Urothelium cell line (cell line): ENCODE results near the gene CLEC9A.

Experiments
- DNase-seq: peaks from one replicate; pipeline ENCODE4 v3.0.0; 2011; ENCODE audit warnings: low spot score, mixed read lengths
- FAIRE-seq: peaks from 2 replicates; lab custom pipeline; 2011; peaks lifted over from hg19 to GRCh38; lab: Jason Lieb, UNC

The CLEC9A gene

GRCh38 chr12:10065241-10065640 is 34.8 kb downstream of the CLEC9A start:
- FAIRE-seq (no peak), DNase-seq (no peak)

GRCh38 chr12:10067264-10067663 is 36.8 kb downstream of the CLEC9A start:
- FAIRE-seq (no peak), DNase-seq (no peak)

DNA sequence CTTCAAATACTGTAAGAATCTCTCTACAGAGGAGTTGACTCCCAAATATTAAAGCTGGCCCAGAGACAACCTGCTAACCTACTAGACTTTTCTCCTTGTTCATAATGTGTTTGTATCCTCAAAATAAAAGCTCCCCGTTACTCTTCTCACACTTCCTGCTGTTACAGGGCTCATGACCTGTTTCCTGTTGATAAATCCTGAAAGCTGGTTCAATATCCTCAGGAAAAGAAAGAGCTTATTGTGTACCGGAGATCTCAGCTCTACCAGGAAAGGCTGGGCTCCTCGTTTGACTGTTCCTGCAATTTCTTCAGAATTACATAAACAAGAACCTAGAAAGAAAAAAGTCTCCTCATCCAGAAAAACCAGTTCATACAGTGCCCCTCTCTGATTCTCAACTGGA is 37.5 kb downstream of the CLEC9A start:
- no peak for DNase-seq

DNA sequence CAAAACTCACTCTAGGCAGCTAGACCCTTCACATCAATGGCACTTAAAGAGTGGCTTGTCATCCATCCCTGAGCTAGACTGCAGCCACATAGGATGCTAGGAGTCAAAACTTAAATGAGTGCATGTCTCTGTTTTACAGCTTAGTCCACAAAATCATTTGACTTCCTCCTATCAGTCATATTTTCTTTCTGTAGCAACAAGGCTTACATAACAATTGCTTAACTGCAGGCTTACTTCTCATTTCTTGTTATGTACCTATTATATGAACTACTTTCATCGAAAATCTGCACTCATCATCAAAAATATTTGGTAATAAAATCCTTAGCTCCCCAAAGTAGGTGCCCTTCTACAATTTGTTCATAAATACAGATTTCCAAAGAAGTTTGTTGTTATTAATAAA is 38.2 kb downstream of the CLEC9A start:
- peak; percentile 46 for FAIRE-seq

More for the DNA sequence above, 37.5 kb downstream of the CLEC9A start:
- FAIRE-seq, result no peak

DNA sequence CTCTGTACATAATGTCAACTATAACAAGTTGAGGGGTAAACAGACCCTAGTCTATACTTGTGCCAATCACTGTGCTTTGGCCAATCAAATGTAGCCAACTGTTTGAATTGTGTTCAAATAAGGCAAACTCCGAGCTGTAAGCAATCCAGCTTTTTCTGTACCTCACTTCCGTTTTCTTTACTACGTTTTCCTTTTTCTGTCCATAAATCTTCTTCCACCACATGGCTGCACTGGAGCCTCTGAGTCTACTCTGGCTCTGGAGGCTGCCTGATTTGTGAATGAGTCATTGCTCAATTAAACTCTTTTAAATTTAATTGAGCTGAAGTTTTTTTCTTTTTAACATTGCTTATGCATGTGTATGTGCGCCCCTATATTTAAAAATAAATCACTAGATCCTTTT is 38.6 kb downstream of the CLEC9A start:
- no peak for DNase-seq
- FAIRE-seq, result no peak

More for the DNA sequence above, 38.2 kb downstream of the CLEC9A start:
- no peak for DNase-seq

DNA sequence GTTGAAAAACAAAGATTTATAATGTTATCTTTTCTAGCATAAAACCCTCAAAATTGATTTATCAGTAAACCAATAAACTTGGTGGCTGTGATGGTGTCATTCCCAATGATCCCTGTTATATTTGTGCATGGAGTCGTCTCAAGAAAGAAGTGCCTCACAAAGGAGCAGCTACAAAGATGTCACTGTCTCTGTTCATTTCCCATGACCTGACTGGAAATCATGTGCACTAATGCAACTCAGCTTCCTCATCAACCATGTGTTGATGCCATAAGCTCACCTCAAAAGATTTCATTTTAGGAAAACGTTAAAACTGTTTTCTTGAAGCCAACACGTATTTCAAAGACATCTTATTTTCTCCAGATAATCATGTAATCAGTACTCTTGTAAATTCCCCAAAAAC is 39.5 kb downstream of the CLEC9A start:
- no peak for DNase-seq
- no peak for FAIRE-seq

DNA sequence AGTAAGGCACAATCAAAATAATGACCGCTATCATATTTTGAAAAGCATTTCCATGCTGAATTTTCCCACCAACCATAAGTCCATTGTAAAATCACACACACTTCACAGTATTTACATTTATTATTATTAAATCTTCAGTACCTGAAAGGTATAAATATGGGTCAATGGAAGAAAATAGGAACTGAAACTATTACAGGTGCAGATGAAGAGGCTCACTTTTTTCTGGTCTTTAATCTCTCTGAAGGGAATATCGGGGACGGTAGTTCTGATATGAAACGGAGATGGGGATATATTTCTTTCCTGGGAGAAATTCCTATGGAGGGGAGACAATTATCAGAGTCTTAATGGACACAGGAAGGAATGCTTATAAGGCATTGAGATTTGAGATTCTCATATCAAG is 39.9 kb downstream of the CLEC9A start:
- DNase-seq (no peak), FAIRE-seq (no peak)

GRCh38 chr12:10072131-10072530 is 41.6 kb downstream of the CLEC9A start:
- FAIRE-seq, result no peak
- DNase-seq, result no peak

DNA sequence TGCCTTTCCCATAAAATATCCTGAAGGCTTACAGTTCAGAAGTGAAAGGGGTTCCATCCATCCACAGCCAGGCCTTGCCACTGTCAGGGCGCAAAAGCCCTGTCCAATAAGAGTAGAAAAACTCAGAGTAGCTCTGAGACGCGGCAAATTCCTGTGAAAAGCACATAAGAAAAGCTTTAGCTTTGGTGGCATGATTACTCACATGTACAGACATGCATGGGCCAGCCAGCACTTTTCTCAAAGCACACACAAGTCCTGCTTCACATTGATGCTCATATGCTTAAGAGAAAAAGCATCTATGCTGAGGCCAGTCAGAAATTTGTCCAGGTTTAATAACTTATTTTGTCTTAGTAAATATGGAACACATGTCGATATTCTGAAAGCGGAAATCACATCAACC is 42.8 kb downstream of the CLEC9A start:
- FAIRE-seq (no peak), DNase-seq (no peak)

GRCh38 chr12:10075451-10075850 is 45.0 kb downstream of the CLEC9A start:
- no peak for DNase-seq
- FAIRE-seq, result no peak

- no peak for FAIRE-seq
- DNase-seq, result no peak
Measured at GRCh38 chr12:10082117-10082874, 51.8 kb downstream of the CLEC9A start.

DNA sequence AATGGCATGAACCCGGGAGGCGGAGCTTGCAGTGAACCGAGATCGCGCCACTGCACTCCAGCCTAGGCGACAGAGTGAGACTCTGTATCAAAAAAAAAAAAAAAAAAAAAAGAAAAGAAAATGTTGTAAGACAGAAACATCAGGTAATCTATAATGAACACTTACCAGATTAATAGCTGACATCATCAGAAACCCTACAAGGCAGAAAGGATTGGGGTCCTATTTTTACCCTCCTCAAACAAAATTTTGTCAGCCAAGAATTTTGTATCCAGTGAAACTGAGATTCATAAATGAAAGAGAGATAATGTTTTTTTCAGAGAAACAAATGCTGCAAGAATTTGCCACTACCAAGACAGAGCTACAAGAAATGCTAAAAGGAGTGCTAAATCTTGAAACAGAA is 54.3 kb downstream of the CLEC9A start:
- DNase-seq (no peak), FAIRE-seq (no peak)

DNA sequence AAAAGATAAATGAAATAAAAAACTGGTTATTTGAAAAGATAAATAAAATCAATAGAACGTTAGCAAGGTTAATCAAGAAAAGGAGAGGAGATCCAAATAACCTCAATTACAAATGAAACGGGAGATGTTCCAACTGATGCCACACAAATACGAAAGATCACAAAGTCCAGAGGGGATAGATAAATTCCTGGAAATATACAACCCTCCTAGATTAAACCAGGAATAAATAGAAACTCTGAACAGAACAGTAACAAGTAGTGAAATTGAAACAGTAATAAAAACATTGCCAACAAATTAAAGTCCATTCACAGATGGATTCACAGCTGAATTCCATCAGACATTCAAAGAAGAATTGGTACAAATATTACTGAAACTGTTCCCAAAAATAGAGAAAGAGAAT is 55.9 kb downstream of the CLEC9A start:
- FAIRE-seq (no peak), DNase-seq (no peak)

- FAIRE-seq (no peak), DNase-seq (no peak)
Measured at GRCh38 chr12:10088031-10088430, 57.5 kb downstream of the CLEC9A start.

DNA sequence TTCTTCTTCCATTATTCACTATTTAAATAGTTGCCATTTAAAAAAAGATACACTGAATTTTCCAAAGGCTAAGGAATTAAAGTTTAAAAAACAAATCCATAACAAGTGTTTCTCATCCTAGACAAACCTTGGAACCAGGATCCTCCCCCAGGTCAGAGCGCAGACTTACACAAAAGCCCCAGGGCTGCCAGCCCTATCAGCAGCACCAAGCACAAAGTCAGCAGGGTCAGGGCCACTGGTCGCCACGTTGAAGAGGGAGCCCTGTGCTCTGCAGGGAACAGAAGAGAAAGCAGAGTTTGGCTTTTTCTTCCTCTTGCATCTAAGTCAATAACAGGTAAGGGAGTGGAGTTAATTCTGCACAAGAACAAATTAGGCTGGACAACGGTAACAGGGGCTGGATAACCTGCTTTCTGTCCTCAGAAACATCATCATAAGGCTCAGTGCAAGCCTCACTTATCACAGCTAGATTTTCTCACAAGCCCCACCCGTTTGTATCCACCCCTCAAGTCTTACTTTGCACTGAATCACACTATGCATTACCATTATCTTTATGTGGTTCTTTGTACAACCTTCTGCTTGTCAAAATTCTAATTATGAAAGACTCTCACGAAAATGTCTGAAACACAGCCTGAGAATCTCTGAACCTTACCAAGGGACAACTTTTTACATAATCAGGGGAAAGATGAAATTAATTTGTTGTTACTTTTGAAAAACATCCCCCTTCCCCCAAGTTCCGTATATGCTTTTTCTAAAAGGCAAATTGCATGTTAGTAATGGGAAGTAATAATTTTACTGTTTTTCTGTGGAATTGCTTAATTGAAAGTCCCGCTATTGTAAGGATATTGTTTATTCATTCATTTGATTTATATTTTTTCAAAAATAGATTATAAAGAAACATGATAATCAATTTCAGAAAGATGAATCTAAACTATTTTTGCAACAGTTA is 58.7 kb downstream of the CLEC9A start:
- FAIRE-seq (no peak), DNase-seq (no peak)

GRCh38 chr12:10094646-10095395 is 64.3 kb downstream of the CLEC9A start:
- DNase-seq, result no peak
- FAIRE-seq, result no peak

GRCh38 chr12:10095971-10096370 is 65.5 kb downstream of the CLEC9A start:
- DNase-seq (no peak), FAIRE-seq (no peak)

GRCh38 chr12:10097521-10097920 is 67.0 kb downstream of the CLEC9A start:
- FAIRE-seq, result no peak
- no peak for DNase-seq

DNA sequence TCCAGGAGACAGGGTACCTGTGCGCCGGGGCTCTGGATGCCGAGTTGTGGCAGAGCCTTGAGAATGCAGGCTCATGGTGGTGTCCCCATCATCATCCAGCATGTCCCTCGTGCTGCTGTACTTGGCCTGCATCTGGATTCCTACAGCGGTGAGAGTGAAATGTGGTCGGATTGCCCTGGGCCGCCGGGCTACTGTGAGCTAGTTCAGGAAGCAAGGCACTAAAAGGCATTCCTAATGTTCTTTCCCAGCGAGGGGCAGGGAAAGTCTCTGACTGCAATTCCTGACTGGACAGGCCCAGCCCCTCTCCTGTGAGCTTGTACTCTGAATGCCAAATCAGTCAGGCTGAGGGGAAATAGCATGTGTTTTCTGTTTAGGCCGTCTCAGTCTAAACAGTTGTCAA is 68.3 kb downstream of the CLEC9A start, which contains the start of gene CLEC1A:
TSS of gene CLEC1A (minus strand) at position 195 of the 400 bp plus-strand sequence. CDS start at position 132, 63 bp downstream.
- no peak for DNase-seq
- no peak for FAIRE-seq

DNA sequence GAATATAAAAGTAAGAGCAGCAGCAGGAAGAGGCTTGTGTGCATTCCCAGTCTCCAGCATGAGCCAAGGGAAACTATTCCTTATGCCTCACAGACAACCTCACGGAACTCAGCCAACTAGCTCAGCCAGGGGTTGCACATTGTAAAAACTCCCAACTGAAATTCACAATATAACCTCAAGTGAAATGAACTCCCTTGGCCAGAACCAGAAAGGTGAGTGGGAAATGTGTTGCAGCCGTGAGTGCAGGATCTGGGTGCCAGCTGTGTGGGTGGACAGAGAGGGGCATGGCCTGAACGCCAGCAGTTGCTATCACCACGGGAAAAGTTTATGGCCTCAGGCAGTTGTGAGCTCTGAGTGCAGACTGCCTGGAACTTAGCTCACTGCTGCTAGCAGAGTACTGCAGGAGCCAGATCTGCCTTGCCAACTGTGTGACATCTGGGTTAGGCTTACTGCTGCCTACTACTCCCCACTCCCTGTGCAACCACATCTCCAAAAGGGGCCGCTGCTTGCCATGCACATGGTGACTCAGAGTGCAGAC is 70.6 kb downstream of the CLEC9A start:
- DNase-seq, result no peak
- peak; percentile 27 for FAIRE-seq
